ENCODE results near the gene FOXRED2.

DNA sequence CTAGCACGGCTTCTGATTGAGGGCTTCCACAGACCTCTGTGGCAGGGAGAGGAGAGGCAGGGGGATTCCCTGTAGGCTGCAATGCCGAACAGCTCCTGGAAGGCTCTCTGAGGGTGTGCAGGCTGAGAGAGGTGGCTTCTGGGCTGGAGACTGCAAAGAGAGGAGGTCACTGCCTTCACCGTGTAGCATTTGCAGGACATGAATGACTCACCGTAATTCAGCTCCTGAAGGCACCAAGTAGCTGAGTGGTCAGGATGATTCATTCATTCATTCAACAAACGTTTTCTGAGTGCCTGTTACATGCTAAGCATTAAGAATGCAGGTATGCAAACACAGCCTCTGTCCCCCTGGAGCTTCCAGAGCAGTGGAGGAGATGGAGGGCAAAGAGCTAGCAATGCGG, 40.1 kb upstream of the FOXRED2 start:
- no peak for TF ChIP-seq POLR2A (IDR thresholded peaks at IDR 0.05; ENCODE audit: borderline replicate concordance, extremely low read depth, insufficient read depth, insufficient read length)
- no peak for TF ChIP-seq POLR2AphosphoS5 (IDR thresholded peaks at IDR 0.05; ENCODE audit: low read depth, low read length)
- TF ChIP-seq CEBPB (IDR thresholded peaks at IDR 0.05; ENCODE audit: low read depth), result no peak
- TF ChIP-seq SRF (IDR thresholded peaks at IDR 0.05; ENCODE audit: low read depth), result no peak
- no peak for TF ChIP-seq ZNF274 (IDR thresholded peaks at IDR 0.05; ENCODE audit: low read depth, low read length)
- TF ChIP-seq, protein P1, sequence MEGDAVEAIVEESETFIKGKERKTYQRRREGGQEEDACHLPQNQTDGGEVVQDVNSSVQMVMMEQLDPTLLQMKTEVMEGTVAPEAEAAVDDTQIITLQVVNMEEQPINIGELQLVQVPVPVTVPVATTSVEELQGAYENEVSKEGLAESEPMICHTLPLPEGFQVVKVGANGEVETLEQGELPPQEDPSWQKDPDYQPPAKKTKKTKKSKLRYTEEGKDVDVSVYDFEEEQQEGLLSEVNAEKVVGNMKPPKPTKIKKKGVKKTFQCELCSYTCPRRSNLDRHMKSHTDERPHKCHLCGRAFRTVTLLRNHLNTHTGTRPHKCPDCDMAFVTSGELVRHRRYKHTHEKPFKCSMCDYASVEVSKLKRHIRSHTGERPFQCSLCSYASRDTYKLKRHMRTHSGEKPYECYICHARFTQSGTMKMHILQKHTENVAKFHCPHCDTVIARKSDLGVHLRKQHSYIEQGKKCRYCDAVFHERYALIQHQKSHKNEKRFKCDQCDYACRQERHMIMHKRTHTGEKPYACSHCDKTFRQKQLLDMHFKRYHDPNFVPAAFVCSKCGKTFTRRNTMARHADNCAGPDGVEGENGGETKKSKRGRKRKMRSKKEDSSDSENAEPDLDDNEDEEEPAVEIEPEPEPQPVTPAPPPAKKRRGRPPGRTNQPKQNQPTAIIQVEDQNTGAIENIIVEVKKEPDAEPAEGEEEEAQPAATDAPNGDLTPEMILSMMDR (IDR thresholded peaks at IDR 0.05 in 2 of 3, conservative IDR thresholded peaks at IDR 0.05 in 1 of 3; ENCODE audit: borderline replicate concordance in 1 of 3, insufficient read depth in 1 of 3, low read depth in 2 of 3, low read length in 2 of 3), result no peak
- no peak for TF ChIP-seq EGR1 (IDR thresholded peaks at IDR 0.05; ENCODE audit: low read depth)
- TF ChIP-seq YY1 (IDR thresholded peaks at IDR 0.05; ENCODE audit: extremely low read depth, insufficient replicate concordance, low read depth, low read length), result no peak
